SK-N-SH (cell line): ENCODE results near the gene SLC35A1. TPM values are rescaled to one million over a fixed set of nuclear protein-coding genes. Genes with fewer than 3 reads are reported as not detected.

Experiments
- CTCF ChIA-PET: fragments of 300-600, 350-600 bp; formaldehyde crosslinking; extraction: SDS; loops from one replicate; lab custom pipeline; 2021; lab: Yijun Ruan, JAX
- POLR2A ChIA-PET: fragments of 350-600 bp; sonication (Branson Sonifier 250); formaldehyde crosslinking; extraction: SDS; loops from one replicate; lab custom pipeline; 2020; ENCODE audit warnings: antibody characterized with exemption, inconsistent platforms; lab: Yijun Ruan, JAX
- DNase-seq: peaks from one replicate; pipeline ENCODE4 v3.0.0; 2012
- H2AFZ ChIP-seq: fragments of 200-600 bp; sonication (generic); 2 replicates; pipeline ENCODE4 v1.8.1; 2016; ENCODE audit warnings: antibody characterized with exemption, mild to moderate bottlenecking, low read depth
- H3F3A ChIP-seq: fragments of 200-600 bp; sonication (generic); replicated peaks from 2 replicates; pipeline ENCODE3; 2016; ENCODE audit warnings: antibody characterized with exemption, mild to moderate bottlenecking; ENCODE audit not compliant: insufficient read depth
- H3K27ac ChIP-seq, 2 experiments: fragments of 200-500 bp in 1 of 2; fragments of 200-600 bp in 1 of 2; sonication (Bioruptor generic) in 1 of 2; sonication (generic), shearing (Covaris generic) in 1 of 2; 2 replicates each; pipeline versions ENCODE4 v1.5.1 to v1.6.1; 2014 to 2016; ENCODE audit warnings: low read depth in 2 of 2, inconsistent platforms in 1 of 2, low read length in 1 of 2, mild to moderate bottlenecking in 1 of 2, mixed read lengths in 1 of 2
- H3K27me3 ChIP-seq: fragments of 200-600 bp; sonication (generic), shearing (Covaris generic); 2 replicates; pipeline ENCODE4 v1.6.1; 2016; ENCODE audit warnings: mixed run types; ENCODE audit not compliant: insufficient read depth
- H3K36me3 ChIP-seq, 2 experiments: fragments of 200-500 bp in 1 of 2; fragments of 200-600 bp in 1 of 2; sonication (Bioruptor generic) in 1 of 2; sonication (generic) in 1 of 2; replicated peaks in 1 of 2; 2 replicates each; pipeline versions ENCODE3 to v1.5.1; 2014 to 2016; ENCODE audit warnings: low read length in 1 of 2, mild to moderate bottlenecking in 1 of 2; ENCODE audit not compliant: insufficient read depth in 2 of 2, control insufficient read depth in 1 of 2
- H3K4me1 ChIP-seq, 2 experiments: fragments of 200-500 bp in 1 of 2; fragments of 200-600 bp in 1 of 2; sonication (Bioruptor generic) in 1 of 2; sonication (generic), shearing (Covaris generic) in 1 of 2; 2 replicates each; pipeline versions ENCODE4 v1.5.1 to v1.6.1; 2014 to 2016; ENCODE audit warnings: low read depth in 1 of 2, low read length in 1 of 2, mixed run types in 1 of 2; ENCODE audit not compliant: insufficient read depth in 2 of 2, control insufficient read depth in 1 of 2
- H3K4me2 ChIP-seq: fragments of 200-600 bp; sonication (generic), shearing (Covaris generic); 2 replicates; pipeline ENCODE4 v1.6.1; 2017; ENCODE audit warnings: mixed run types
- H3K4me3 ChIP-seq, 2 experiments: fragments of 200-500 bp in 1 of 2; fragments of 200-600 bp in 1 of 2; sonication (Bioruptor generic) in 1 of 2; sonication (generic), shearing (Covaris generic) in 1 of 2; 2 replicates each; pipeline versions ENCODE4 v1.5.1 to v1.8.1; 2014 to 2016; ENCODE audit warnings: low read depth in 2 of 2, inconsistent platforms in 1 of 2, low read length in 1 of 2, mild to moderate bottlenecking in 1 of 2, mixed read lengths in 1 of 2, moderate library complexity in 1 of 2
- H3K79me2 ChIP-seq: fragments of 200-600 bp; sonication (generic); 2 replicates; pipeline ENCODE4 v1.8.1; 2017; ENCODE audit warnings: mild to moderate bottlenecking; ENCODE audit not compliant: insufficient read depth
- H3K9ac ChIP-seq: fragments of 200-600 bp; sonication (generic); 2 replicates; pipeline ENCODE4 v1.6.1; 2017; ENCODE audit warnings: mixed run types
- H3K9me2 ChIP-seq: fragments of 200-600 bp; sonication (generic); 2 replicates; pipeline ENCODE4 v1.6.1; 2017; ENCODE audit warnings: mixed run types
- H3K9me3 ChIP-seq: fragments of 200-600 bp; sonication (generic); 2 replicates; pipeline ENCODE4 v1.6.1; 2017; ENCODE audit warnings: mixed run types, mild to moderate bottlenecking, moderate library complexity
- H4K20me1 ChIP-seq: fragments of 200-600 bp; sonication (generic); 2 replicates; pipeline ENCODE4 v1.6.1; 2017; ENCODE audit warnings: mild to moderate bottlenecking, mixed run types; ENCODE audit not compliant: insufficient read depth
- CHD2 ChIP-seq: fragments of 150-350 bp; IDR thresholded peaks from 2 replicates; pipeline ENCODE4 v1.6.1; 2018; ENCODE audit warnings: low read length; ENCODE audit not compliant: partially characterized antibody
- ELF1 ChIP-seq: IDR thresholded peaks from 2 replicates; pipeline ENCODE4 v1.4.0; 2012
- EP300 ChIP-seq, 2 experiments: IDR thresholded peaks; 2 replicates each; pipeline versions ENCODE4 v1.4.0 to v1.6.1; 2012; ENCODE audit warnings: borderline replicate concordance in 1 of 2, low read depth in 1 of 2, low read length in 1 of 2
- EZH2phosphoT487 ChIP-seq: fragments of 200-600 bp; sonication (generic); IDR thresholded peaks from 2 replicates; pipeline ENCODE4 v1.6.1; 2017; ENCODE audit warnings: low read depth, mixed run types, mild to moderate bottlenecking, antibody characterized with exemption, moderate library complexity, borderline replicate concordance
- FOSL2 ChIP-seq: IDR thresholded peaks from 2 replicates; pipeline ENCODE4 v1.4.0; 2012; ENCODE audit warnings: low read depth, mild to moderate bottlenecking, moderate library complexity, borderline replicate concordance
- FOXJ3 ChIP-seq: sonication (generic); formaldehyde crosslinking; IDR thresholded peaks from 2 replicates; pipeline ENCODE4 v1.5.1; 2020; ENCODE audit warnings: mild to moderate bottlenecking, missing genetic modification reagents
- GATA2 ChIP-seq: sonication (generic); formaldehyde crosslinking; IDR thresholded peaks from 2 replicates; pipeline ENCODE4 v1.5.0; 2020; ENCODE audit warnings: mild to moderate bottlenecking, missing genetic modification reagents
- POLR2AphosphoS5 ChIP-seq: IDR thresholded peaks from 2 replicates; pipeline ENCODE4 v1.6.1; 2012; ENCODE audit warnings: low read depth, low read length
- RFX5 ChIP-seq: IDR thresholded peaks from 2 replicates; pipeline ENCODE4 v1.6.1; 2012; ENCODE audit warnings: mild to moderate bottlenecking, improper control_type of control experiment, low read length
- SIN3A ChIP-seq: IDR thresholded peaks from 2 replicates; pipeline ENCODE4 v1.6.1; 2012; ENCODE audit warnings: low read depth, mild to moderate bottlenecking, low read length, moderate library complexity, borderline replicate concordance
- TEAD4 ChIP-seq: IDR thresholded peaks from 2 replicates; pipeline ENCODE4 v1.4.0; 2012; ENCODE audit warnings: mild to moderate bottlenecking, borderline replicate concordance; ENCODE audit not compliant: insufficient read depth
- WGBS: methylation state at CpG from one replicate; pipeline ENCODE4 v1.1.6; 2017; ENCODE audit warnings: low lambda C conversion rate; 5-methylcytosine and 5-hydroxymethylcytosine counted together
- polyA plus RNA-seq, 3 experiments: library from polyadenylated mRNA; depleted of rRNA; stranded (reverse); fragments of >200 nt; gene quantifications; 2 replicates each; pipeline ENCODE4 v1.2.3, GENCODE V29; 2012
- TF ChIP-seq, protein P1 (sequence below): fragments of 200-600 bp; sonication (generic); IDR thresholded peaks from 2 replicates; pipeline ENCODE4 v1.6.1; 2017; ENCODE audit warnings: antibody characterized with exemption, mild to moderate bottlenecking, moderate library complexity
- TF ChIP-seq, protein P2 (sequence below): IDR thresholded peaks from 2 replicates; pipeline ENCODE4 v1.4.0; 2012; ENCODE audit warnings: low read depth

SLC35A1 gene
- polyA plus RNA-seq, 1 of the 3 experiments (the other 2 are of a cell fraction): 9.2 TPM

DNA sequence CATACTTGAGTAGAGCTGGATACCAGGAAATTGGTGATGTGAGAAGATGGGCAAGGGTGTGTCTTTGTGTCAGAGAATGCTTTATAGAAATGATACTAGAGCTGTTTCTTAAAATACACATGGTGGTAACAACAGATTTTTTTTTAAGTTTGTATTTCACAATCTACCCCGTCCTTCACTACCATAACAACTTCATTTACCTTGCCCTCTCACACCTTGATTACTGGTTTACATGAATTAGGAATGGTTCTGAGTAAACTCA lies 71.6 kb downstream of the SLC35A1 start:
- H4K20me1 ChIP-seq: no peaks in the 10 kb centered on the region

DNA sequence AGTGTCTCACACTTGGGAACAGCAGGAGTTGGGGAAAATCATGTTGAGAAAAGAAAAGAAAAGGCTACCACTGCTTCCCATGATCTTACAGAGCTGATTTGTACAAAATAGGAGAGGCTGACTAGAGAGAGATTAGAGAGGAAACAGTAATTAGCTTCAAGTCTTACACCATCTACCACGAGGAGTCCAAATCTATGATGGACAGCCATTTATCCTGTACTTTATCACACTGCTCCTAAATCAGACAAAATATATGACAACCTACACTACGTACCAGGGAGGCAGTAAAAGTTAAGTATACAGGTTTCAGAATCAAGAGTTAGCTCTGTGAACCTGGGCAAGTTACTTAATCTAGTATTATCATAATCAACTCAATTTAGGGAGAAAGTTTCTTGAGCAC lies 79.0 kb downstream of the SLC35A1 start:
- Histone ChIP-seq H4K20me1 (no peaks in the 10 kb centered on the region), H3F3A (no peaks in the 10 kb centered on the region), H3K9me2 (no peaks in the 10 kb centered on the region), H3K4me1 (no peaks in the 10 kb centered on the region; a peak in 1 of 4 replicates), H3K79me2 (peaks cover 10% of the 10 kb centered on the region; the same call in 1 of the 2 replicates), H3K9ac (no peak overlapping the region), H3K27me3 (no peaks in the 10 kb centered on the region), H3K36me3 (peaks cover 57 to 62% of the 10 kb centered on the region in 2 experiments), H2AFZ (no peak overlapping the region), H3K9me3 (no peaks in the 10 kb centered on the region), H3K27ac (no peak overlapping the region), H3K4me2 (no peak overlapping the region), H3K4me3 (no peak overlapping the region)
- ChIA-PET CTCF (no interaction called here), POLR2A (no interaction called here)
- no peak for DNase-seq
- TF ChIP-seq FOSL2 (no peak), EZH2phosphoT487 (no peak), CHD2 (no peak), RFX5 (no peak), GATA2 (CRISPR knock-in tag) (no peak), ELF1 (no peak), EP300 (IDR thresholded peaks at IDR 0.05; ENCODE audit: borderline replicate concordance in 1 of 2, low read depth in 1 of 2, low read length in 1 of 2) (no peak)
- TF ChIP-seq, protein P1, sequence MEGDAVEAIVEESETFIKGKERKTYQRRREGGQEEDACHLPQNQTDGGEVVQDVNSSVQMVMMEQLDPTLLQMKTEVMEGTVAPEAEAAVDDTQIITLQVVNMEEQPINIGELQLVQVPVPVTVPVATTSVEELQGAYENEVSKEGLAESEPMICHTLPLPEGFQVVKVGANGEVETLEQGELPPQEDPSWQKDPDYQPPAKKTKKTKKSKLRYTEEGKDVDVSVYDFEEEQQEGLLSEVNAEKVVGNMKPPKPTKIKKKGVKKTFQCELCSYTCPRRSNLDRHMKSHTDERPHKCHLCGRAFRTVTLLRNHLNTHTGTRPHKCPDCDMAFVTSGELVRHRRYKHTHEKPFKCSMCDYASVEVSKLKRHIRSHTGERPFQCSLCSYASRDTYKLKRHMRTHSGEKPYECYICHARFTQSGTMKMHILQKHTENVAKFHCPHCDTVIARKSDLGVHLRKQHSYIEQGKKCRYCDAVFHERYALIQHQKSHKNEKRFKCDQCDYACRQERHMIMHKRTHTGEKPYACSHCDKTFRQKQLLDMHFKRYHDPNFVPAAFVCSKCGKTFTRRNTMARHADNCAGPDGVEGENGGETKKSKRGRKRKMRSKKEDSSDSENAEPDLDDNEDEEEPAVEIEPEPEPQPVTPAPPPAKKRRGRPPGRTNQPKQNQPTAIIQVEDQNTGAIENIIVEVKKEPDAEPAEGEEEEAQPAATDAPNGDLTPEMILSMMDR: no peak
- WGBS: 93% methylated on average over 2 of the region's 2 CpGs

More for the DNA sequence above, 71.6 kb downstream of the SLC35A1 start:
- no peak overlapping the region for H3K4me2 ChIP-seq
- TF ChIP-seq RFX5: no peak
- no peak for TF ChIP-seq POLR2AphosphoS5
- no peak for TF ChIP-seq TEAD4
- TF ChIP-seq, all 33 proteins: peak for 0
- Histone ChIP-seq H3K9me3 (no peaks in the 10 kb centered on the region), H3K36me3 (peaks cover 55 to 83% of the 10 kb centered on the region in 2 experiments), H3K27ac (no peak overlapping the region), H3K9me2 (no peaks in the 10 kb centered on the region), H3K79me2 (no peaks in the 10 kb centered on the region), H3K4me3 (no peak overlapping the region), H3K9ac (no peak overlapping the region), H2AFZ (no peak overlapping the region), H3F3A (no peaks in the 10 kb centered on the region), H3K4me1 (no peaks in the 10 kb centered on the region; a peak in 1 of 4 replicates), H3K27me3 (no peaks in the 10 kb centered on the region)
- POLR2A ChIA-PET: no interaction called here
- CTCF ChIA-PET: no interaction called here
- no peak for DNase-seq
- 100% methylated on average over 1 of the region's 1 CpG for WGBS

DNA sequence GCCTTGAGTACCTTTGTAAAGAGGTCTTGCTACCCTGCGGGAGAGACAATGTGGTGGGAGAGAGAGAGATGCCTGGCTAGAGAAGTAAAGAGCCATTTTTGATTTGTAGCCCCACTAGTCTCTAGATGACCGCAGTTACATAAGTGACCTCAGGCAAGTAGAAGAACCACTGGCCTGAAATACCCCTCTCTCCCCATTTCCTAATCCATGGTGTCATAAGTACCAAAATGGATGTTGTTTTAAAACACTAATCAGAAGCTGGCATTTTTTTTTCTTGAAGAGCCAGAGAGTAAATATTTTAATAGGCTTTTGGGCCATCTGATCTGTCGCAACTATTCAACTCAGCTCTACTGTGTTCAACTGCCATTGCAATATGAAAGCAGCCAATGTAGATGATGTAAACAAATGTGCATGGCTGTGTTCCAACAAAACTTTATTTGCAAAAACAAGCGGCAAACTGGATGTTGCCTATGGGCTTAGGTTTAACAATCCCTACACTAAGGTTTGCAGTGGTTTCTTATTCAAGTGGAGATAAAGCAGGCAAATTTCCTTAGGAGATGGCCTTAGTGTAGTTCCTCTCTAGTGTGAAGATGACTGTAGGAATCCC lies 80.5 kb downstream of the SLC35A1 start:
- CTCF ChIA-PET: no interaction called here
- no peak overlapping the region for H3K9ac ChIP-seq
- no peak overlapping the region for H3K4me2 ChIP-seq
- POLR2A ChIA-PET: no interaction called here
- DNase-seq: no peak
- no peaks in the 10 kb centered on the region for H3K4me1 ChIP-seq
- no peaks in the 10 kb centered on the region for H3F3A ChIP-seq
- H3K79me2 ChIP-seq: peaks cover 12% of the 10 kb centered on the region; the same call in 1 of the 2 replicates
- TF ChIP-seq FOXJ3 (CRISPR knock-in tag) (no peak), POLR2AphosphoS5 (no peak), SIN3A (no peak), EP300 (IDR thresholded peaks at IDR 0.05; ENCODE audit: borderline replicate concordance in 1 of 2, low read depth in 1 of 2, low read length in 1 of 2) (no peak)
- TF ChIP-seq, protein P2, sequence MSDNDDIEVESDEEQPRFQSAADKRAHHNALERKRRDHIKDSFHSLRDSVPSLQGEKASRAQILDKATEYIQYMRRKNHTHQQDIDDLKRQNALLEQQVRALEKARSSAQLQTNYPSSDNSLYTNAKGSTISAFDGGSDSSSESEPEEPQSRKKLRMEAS: no peak
- no peak overlapping the region for H3K27ac ChIP-seq
- no peak overlapping the region for H3K4me3 ChIP-seq
- no peaks in the 10 kb centered on the region for H4K20me1 ChIP-seq
- H3K27me3 ChIP-seq: no peaks in the 10 kb centered on the region
- H3K9me2 ChIP-seq: no peaks in the 10 kb centered on the region
- no peak overlapping the region for H2AFZ ChIP-seq
- H3K9me3 ChIP-seq: no peaks in the 10 kb centered on the region
- whole genome bisulfite sequencing: 85% methylated on average over 4 of the region's 4 CpGs
- peaks cover 56 to 63% of the 10 kb centered on the region in 2 experiments for H3K36me3 ChIP-seq
